Osteoblast (primary cell): ENCODE data around the gene MYF5. TPM values are rescaled to one million over a fixed set of nuclear protein-coding genes. Genes with fewer than 3 reads are reported as not detected.

Experiments
- DNase-seq: peaks from one replicate; pipeline ENCODE4 v3.0.0; 2011; ENCODE audit warnings: low spot score, mixed read lengths; ENCODE audit not compliant: insufficient read length; ENCODE audit errors: missing footprints
- H2AFZ ChIP-seq: 2 replicates; pipeline ENCODE4 v1.6.0; 2011; ENCODE audit warnings: mild to moderate bottlenecking, low read length
- H3K27ac ChIP-seq: 2 replicates; pipeline ENCODE4 v1.5.1; 2011; ENCODE audit warnings: mild to moderate bottlenecking, low read depth, low read length, moderate library complexity
- H3K27me3 ChIP-seq: 2 replicates; pipeline ENCODE4 v1.6.0; 2012; ENCODE audit warnings: mild to moderate bottlenecking, control low read depth, inconsistent platforms, low read length, moderate library complexity; ENCODE audit not compliant: insufficient read depth
- H3K36me3 ChIP-seq: 2 replicates; pipeline ENCODE4 v1.5.1; 2011; ENCODE audit warnings: mild to moderate bottlenecking, low read length, control low read depth, moderate library complexity; ENCODE audit not compliant: insufficient read depth
- H3K4me1 ChIP-seq: 2 replicates; pipeline ENCODE4 v1.5.1; 2011; ENCODE audit warnings: mild to moderate bottlenecking, low read length, control low read depth, moderate library complexity; ENCODE audit not compliant: insufficient read depth
- H3K4me2 ChIP-seq: 2 replicates; pipeline ENCODE4 v1.6.0; 2011; ENCODE audit warnings: mild to moderate bottlenecking, low read length; ENCODE audit not compliant: insufficient read depth
- H3K4me3 ChIP-seq: fragments of 200-600 bp; sonication (generic); 3 replicates; pipeline ENCODE4 v1.5.1; 2012; ENCODE audit warnings: mild to moderate bottlenecking, low read length, inconsistent platforms; ENCODE audit not compliant: insufficient read depth
- H3K79me2 ChIP-seq: 2 replicates; pipeline ENCODE4 v1.6.0; 2012; ENCODE audit warnings: mild to moderate bottlenecking, low read length, control low read depth, inconsistent platforms; ENCODE audit not compliant: insufficient read depth
- H3K9me3 ChIP-seq: 2 replicates; pipeline ENCODE4 v1.5.1; 2011; ENCODE audit warnings: low read depth, low read length, control low read depth
- H4K20me1 ChIP-seq: 2 replicates; pipeline ENCODE4 v1.6.0; 2012; ENCODE audit warnings: mild to moderate bottlenecking, low read length, control low read depth; ENCODE audit not compliant: insufficient read depth
- total RNA-seq: library from RNA; depleted of rRNA; stranded (reverse); fragments of >200 nt; gene quantifications from 2 replicates; pipeline ENCODE4 v1.2.3, GENCODE V29; 2012
- TF ChIP-seq, protein P1 (sequence below): IDR thresholded peaks from 2 replicates; pipeline ENCODE4 v1.5.1; 2011; ENCODE audit warnings: mild to moderate bottlenecking, low read depth, low read length, moderate library complexity; ENCODE audit errors: extremely low read depth

The MYF5 gene
- total RNA-seq, 1 donor = not detected

- no peaks in the 10 kb centered on the region for H3K9me3 ChIP-seq
- H2AFZ ChIP-seq = peak overlapping the region; percentile 94
- no peaks in the 10 kb centered on the region for H4K20me1 ChIP-seq
- no peaks in the 10 kb centered on the region for H3K36me3 ChIP-seq
- peak overlapping the region; percentile 92 for H3K4me2 ChIP-seq
- no peak overlapping the region for H3K27ac ChIP-seq
- H3K4me3 ChIP-seq = peak overlapping the region; percentile 70
- no peak for DNase-seq
- peaks cover 3% of the 10 kb centered on the region for H3K4me1 ChIP-seq
- no peaks in the 10 kb centered on the region for H3K79me2 ChIP-seq
- TF ChIP-seq, protein P1, sequence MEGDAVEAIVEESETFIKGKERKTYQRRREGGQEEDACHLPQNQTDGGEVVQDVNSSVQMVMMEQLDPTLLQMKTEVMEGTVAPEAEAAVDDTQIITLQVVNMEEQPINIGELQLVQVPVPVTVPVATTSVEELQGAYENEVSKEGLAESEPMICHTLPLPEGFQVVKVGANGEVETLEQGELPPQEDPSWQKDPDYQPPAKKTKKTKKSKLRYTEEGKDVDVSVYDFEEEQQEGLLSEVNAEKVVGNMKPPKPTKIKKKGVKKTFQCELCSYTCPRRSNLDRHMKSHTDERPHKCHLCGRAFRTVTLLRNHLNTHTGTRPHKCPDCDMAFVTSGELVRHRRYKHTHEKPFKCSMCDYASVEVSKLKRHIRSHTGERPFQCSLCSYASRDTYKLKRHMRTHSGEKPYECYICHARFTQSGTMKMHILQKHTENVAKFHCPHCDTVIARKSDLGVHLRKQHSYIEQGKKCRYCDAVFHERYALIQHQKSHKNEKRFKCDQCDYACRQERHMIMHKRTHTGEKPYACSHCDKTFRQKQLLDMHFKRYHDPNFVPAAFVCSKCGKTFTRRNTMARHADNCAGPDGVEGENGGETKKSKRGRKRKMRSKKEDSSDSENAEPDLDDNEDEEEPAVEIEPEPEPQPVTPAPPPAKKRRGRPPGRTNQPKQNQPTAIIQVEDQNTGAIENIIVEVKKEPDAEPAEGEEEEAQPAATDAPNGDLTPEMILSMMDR = no peak
- peaks cover 33% of the 10 kb centered on the region for H3K27me3 ChIP-seq
Measured at GRCh38 chr12:80714055-80714454, 2.7 kb upstream of the MYF5 start.

DNA sequence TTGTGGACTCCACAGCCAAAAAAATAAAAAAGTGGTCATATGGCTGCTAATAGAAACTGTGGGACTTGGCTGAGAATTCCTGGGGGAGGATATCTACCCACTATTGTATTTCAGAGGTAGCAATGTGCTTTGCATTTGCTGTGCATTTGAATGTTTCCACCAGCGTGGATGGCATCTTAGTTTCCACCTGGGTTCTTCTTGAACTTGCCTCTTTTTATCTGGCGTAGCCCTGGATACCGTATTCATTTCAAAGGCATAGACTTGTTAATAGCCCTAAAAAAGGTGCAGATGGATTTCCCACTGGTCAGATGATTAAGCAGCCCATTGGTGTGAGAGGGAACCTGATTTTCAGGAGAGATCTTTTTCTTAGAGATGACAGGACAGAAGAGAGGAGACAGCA, 1.9 kb upstream of the MYF5 start:
- Histone ChIP-seq H3K4me1 (peaks cover 3% of the 10 kb centered on the region), H3K4me2 (peak overlapping the region; percentile 92), H3K79me2 (no peaks in the 10 kb centered on the region), H2AFZ (no peak overlapping the region), H3K9me3 (no peaks in the 10 kb centered on the region), H3K27ac (no peak overlapping the region), H3K36me3 (no peaks in the 10 kb centered on the region), H3K4me3 (no peak overlapping the region), H3K27me3 (peaks cover 33% of the 10 kb centered on the region), H4K20me1 (no peaks in the 10 kb centered on the region)
- DNase-seq = no peak
- TF ChIP-seq, protein P1 = no peak

- Histone ChIP-seq H3K36me3 (no peaks in the 10 kb centered on the region), H2AFZ (no peak overlapping the region), H3K27ac (no peak overlapping the region), H3K4me2 (no peak overlapping the region), H3K79me2 (no peaks in the 10 kb centered on the region), H3K4me3 (no peak overlapping the region), H4K20me1 (no peaks in the 10 kb centered on the region), H3K4me1 (peaks cover 3% of the 10 kb centered on the region), H3K27me3 (peaks cover 33% of the 10 kb centered on the region), H3K9me3 (no peaks in the 10 kb centered on the region)
- DNase-seq = no peak
- TF ChIP-seq, protein P1 = no peak
Measured at GRCh38 chr12:80715713-80716249, 931 bp upstream of the MYF5 start.

GRCh38 chr12:80717856-80718255, 1.1 kb downstream of the MYF5 start:
- H3K27ac ChIP-seq = no peak overlapping the region
- TF ChIP-seq, protein P1 = no peak
- no peaks in the 10 kb centered on the region for H3K79me2 ChIP-seq
- no peak overlapping the region for H3K4me3 ChIP-seq
- H3K27me3 ChIP-seq = peaks cover 33% of the 10 kb centered on the region
- H2AFZ ChIP-seq = no peak overlapping the region
- no peaks in the 10 kb centered on the region for H4K20me1 ChIP-seq
- no peaks in the 10 kb centered on the region for H3K36me3 ChIP-seq
- H3K4me2 ChIP-seq = no peak overlapping the region
- H3K9me3 ChIP-seq = no peaks in the 10 kb centered on the region
- H3K4me1 ChIP-seq = peaks cover 3% of the 10 kb centered on the region
- DNase-seq = no peak
